Endothelial cell of umbilical vein (primary cell): Measurements from ENCODE around the gene RHOH. TPM values are rescaled to one million over a fixed set of nuclear protein-coding genes. Genes with fewer than 3 reads are reported as not detected.

Experiments used
- BruUV-seq: library from RNA; stranded (reverse); fragments of 400-500 nt; replicated peaks from 2 replicates; lab custom pipeline; 2021; lab: Mats Ljungman, UMichigan
- CTCF ChIA-PET: fragments of 300-600, 350-600 bp; sonication (Branson Sonifier 250); formaldehyde crosslinking; loops from one replicate; lab custom pipeline; 2021; ENCODE audit warnings: antibody characterized with exemption, inconsistent platforms; lab: Charles Lee
- POLR2A ChIA-PET: fragments of 300-600, 350-600 bp; sonication (Branson Sonifier 250); formaldehyde crosslinking; loops from one replicate; lab custom pipeline; 2021; ENCODE audit warnings: antibody characterized with exemption, inconsistent platforms; lab: Charles Lee
- DNase-seq: peaks from one replicate; pipeline ENCODE4 v3.0.0-alpha.2; 2011; ENCODE audit warnings: low read depth, low spot score
- FAIRE-seq: peaks from 2 replicates; lab custom pipeline; 2011; peaks lifted over from hg19 to GRCh38; lab: Jason Lieb, UNC
- H2AFZ ChIP-seq: 2 replicates; pipeline ENCODE4 v1.6.0; 2012; ENCODE audit warnings: low read depth, low read length, control low read depth, inconsistent platforms
- H3K27ac ChIP-seq: 2 replicates; pipeline ENCODE4 v1.5.1; 2011; ENCODE audit warnings: low read depth, mild to moderate bottlenecking, control low read depth, low read length, moderate library complexity; ENCODE audit not compliant: insufficient read depth
- H3K27me3 ChIP-seq, 2 experiments: 2 replicates each; pipeline versions ENCODE4 v1.6.0 to v1.6.1; 2011; ENCODE audit warnings: low read length in 2 of 2, mixed read lengths in 1 of 2; ENCODE audit not compliant: control insufficient read depth in 2 of 2, insufficient read depth in 2 of 2
- H3K36me3 ChIP-seq, 2 experiments: 2 replicates in 1 of 2; 3 replicates in 1 of 2; pipeline ENCODE4 v1.5.1; 2011; ENCODE audit warnings: low read length in 2 of 2, mild to moderate bottlenecking in 1 of 2, moderate library complexity in 1 of 2; ENCODE audit not compliant: control insufficient read depth in 2 of 2, insufficient read depth in 2 of 2; ENCODE audit errors: extremely low read depth in 1 of 2
- H3K4me1 ChIP-seq: 3 replicates; pipeline ENCODE4 v1.5.1; 2011; ENCODE audit warnings: mild to moderate bottlenecking, low read length; ENCODE audit not compliant: control insufficient read depth, insufficient read depth; ENCODE audit errors: extremely low read depth
- H3K4me2 ChIP-seq: 2 replicates; pipeline ENCODE4 v1.6.1; 2011; ENCODE audit warnings: low read length, control low read depth, mixed read lengths; ENCODE audit not compliant: insufficient read depth
- H3K4me3 ChIP-seq, 3 experiments: fragments of 200-600 bp in 1 of 3; sonication (generic), shearing (Covaris generic) in 1 of 3; replicated peaks in 1 of 3; 2 replicates each; pipeline ENCODE4 v1.5.1; 2011 to 2016; ENCODE audit warnings: control low read depth in 3 of 3, low read length in 3 of 3, mild to moderate bottlenecking in 2 of 3, inconsistent platforms in 1 of 3, low read depth in 1 of 3, moderate library complexity in 1 of 3; ENCODE audit not compliant: insufficient read depth in 1 of 3
- H3K79me2 ChIP-seq: 2 replicates; pipeline ENCODE4 v1.6.0; 2012; ENCODE audit warnings: low read length, inconsistent platforms; ENCODE audit not compliant: control insufficient read depth, insufficient read depth
- H3K9ac ChIP-seq: replicated peaks from 2 replicates; pipeline ENCODE3; 2011; ENCODE audit warnings: low read length, control low read depth; ENCODE audit not compliant: insufficient read depth; ENCODE audit errors: extremely low read depth
- H3K9me1 ChIP-seq: replicated peaks from 3 replicates; pipeline ENCODE4 v1.6.0; 2011; ENCODE audit warnings: mild to moderate bottlenecking, low read length; ENCODE audit not compliant: control insufficient read depth, insufficient read depth; ENCODE audit errors: extremely low read depth
- H3K9me3 ChIP-seq: replicated peaks from 2 replicates; pipeline ENCODE4 v1.5.1; 2012; ENCODE audit warnings: low read length, inconsistent platforms; ENCODE audit not compliant: control insufficient read depth, insufficient read depth
- H4K20me1 ChIP-seq: replicated peaks from 2 replicates; pipeline ENCODE3; 2011; ENCODE audit warnings: mild to moderate bottlenecking, low read length; ENCODE audit not compliant: control insufficient read depth, insufficient read depth; ENCODE audit errors: extremely low read depth
- EZH2 ChIP-seq: IDR thresholded peaks from 2 replicates; pipeline ENCODE4 v1.6.1; 2012; ENCODE audit warnings: borderline replicate concordance, low read depth, mild to moderate bottlenecking, moderate library complexity, low read length, inconsistent platforms; ENCODE audit not compliant: severe bottlenecking
- FOS ChIP-seq: IDR thresholded peaks from 2 replicates; pipeline ENCODE4 v1.6.1; 2011; ENCODE audit warnings: mild to moderate bottlenecking, low read length, moderate library complexity, borderline replicate concordance; ENCODE audit not compliant: insufficient read depth
- GATA2 ChIP-seq: IDR thresholded peaks from 2 replicates; pipeline ENCODE4 v1.7.0; 2011; ENCODE audit warnings: low read depth, mild to moderate bottlenecking, moderate library complexity, mixed read lengths, low read length; ENCODE audit not compliant: insufficient read length, insufficient read depth
- JUN ChIP-seq: IDR thresholded peaks from 2 replicates; pipeline ENCODE4 v1.6.1; 2011; ENCODE audit warnings: borderline replicate concordance, low read depth; ENCODE audit not compliant: insufficient read length, insufficient read depth
- MYC ChIP-seq: IDR thresholded peaks from one replicate; pipeline ENCODE4 v1.6.1; 2011; ENCODE audit warnings: mild to moderate bottlenecking, low read depth, low read length
- POLR2A ChIP-seq: IDR thresholded peaks from 2 replicates; pipeline ENCODE4 v1.6.1; 2012; ENCODE audit warnings: low read depth, mild to moderate bottlenecking, control low read depth, low read length
- POLR2AphosphoS5 ChIP-seq: IDR thresholded peaks from 2 replicates; pipeline ENCODE4 v1.6.1; 2012; ENCODE audit warnings: low read depth, mild to moderate bottlenecking, control low read depth, low read length, moderate library complexity; ENCODE audit not compliant: insufficient read depth
- dilution Hi-C: fragments of 300-500 bp; cut with MboI; formaldehyde crosslinking; loops from one replicate; pipeline ENCODE4 v1.15.0; 2019; ENCODE audit warnings: low sequenced_read_pairs; ENCODE audit not compliant: extremely low pct_ligation_motif_present
- intact Hi-C: fragments of 100-400 bp; cut with micrococcal nuclease; formaldehyde crosslinking; loops from one replicate; pipeline ENCODE4 v1.10.0; 2022
- polyA plus RNA-seq, 4 experiments: library from polyadenylated mRNA; depleted of rRNA in 3 of 4; stranded (reverse) in 3 of 4; unstranded in 1 of 4; fragments of >200 nt; gene quantifications; 2 replicates each; pipeline versions ENCODE4 v1.2.1 to v1.2.3, GENCODE V29; 2011 to 2012; ENCODE audit warnings: missing spikeins in 1 of 4
- total RNA-seq: library from RNA; stranded (reverse); gene quantifications from 2 replicates; pipeline ENCODE4 v1.2.3, GENCODE V29; 2021
- TF ChIP-seq, protein P1 (sequence below): IDR thresholded peaks from 2 replicates; pipeline ENCODE4 v1.6.1; 2011; ENCODE audit not compliant: insufficient read depth, insufficient read length
- TF ChIP-seq, protein P2 (sequence below), 2 donors: IDR thresholded peaks; 1 replicate in 1 of 2; 2 replicates in 1 of 2; pipeline ENCODE4 v1.5.1; 2011; ENCODE audit warnings: low read length in 2 of 2, mild to moderate bottlenecking in 2 of 2, moderate library complexity in 2 of 2, control low read depth in 1 of 2, inconsistent platforms in 1 of 2, low read depth in 1 of 2; ENCODE audit not compliant: insufficient read depth in 1 of 2; ENCODE audit errors: extremely low read depth in 1 of 2

Gene RHOH
- total and polyA plus RNA-seq, 2 donors (not counting 3 experiments of a cell fraction or from before 2014, with no cell fraction given), result not detected

DNA sequence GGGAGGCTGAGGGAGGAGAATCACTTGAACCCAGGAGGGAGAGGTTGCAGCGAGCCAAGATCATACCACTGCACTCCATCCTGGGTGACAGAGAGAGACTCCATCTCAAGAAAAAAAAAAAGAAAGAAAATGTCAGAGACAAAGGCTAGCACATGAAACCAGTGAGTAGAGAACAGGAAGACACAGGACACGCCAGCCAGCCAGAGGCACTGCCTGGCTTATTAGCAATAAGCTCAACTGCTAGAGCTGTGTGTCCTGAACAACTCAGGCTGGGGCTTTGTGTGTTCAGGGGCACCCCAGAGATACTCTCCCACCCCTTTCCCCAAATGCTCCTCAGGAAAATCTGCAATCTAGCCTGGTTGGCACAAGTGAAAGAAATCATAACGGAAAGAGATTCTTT lies 60.0 kb downstream of the RHOH start:
- H3K4me1 ChIP-seq, result peaks cover 27% of the 10 kb centered on the region
- H3K9ac ChIP-seq, result no peak overlapping the region
- no peaks in the 10 kb centered on the region for H3K9me3 ChIP-seq
- H3K9me1 ChIP-seq, result no peaks in the 10 kb centered on the region
- no peaks in the 10 kb centered on the region for H3K36me3 ChIP-seq
- FAIRE-seq, result no peak
- H3K27me3 ChIP-seq, result no peaks in the 10 kb centered on the region
- TF ChIP-seq EZH2 (no peak), POLR2AphosphoS5 (no peak), FOS (no peak)
- TF ChIP-seq, protein P1, sequence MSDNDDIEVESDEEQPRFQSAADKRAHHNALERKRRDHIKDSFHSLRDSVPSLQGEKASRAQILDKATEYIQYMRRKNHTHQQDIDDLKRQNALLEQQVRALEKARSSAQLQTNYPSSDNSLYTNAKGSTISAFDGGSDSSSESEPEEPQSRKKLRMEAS, result no peak
- no peaks in the 10 kb centered on the region for H3K79me2 ChIP-seq
- H3K27ac ChIP-seq, result no peak overlapping the region
- dilution Hi-C loops (no loop called here), intact Hi-C loops (no loop called here)
- H3K4me3 ChIP-seq, result no peak overlapping the region
- H3K4me2 ChIP-seq, result no peak overlapping the region
- no peaks in the 10 kb centered on the region for H4K20me1 ChIP-seq
- no peak overlapping the region for H2AFZ ChIP-seq
- POLR2A ChIA-PET, result no interaction called here
- DNase-seq, result no peak
- BruUV-seq, result no TSS peak
- CTCF ChIA-PET, result interaction anchor here (0.5 to 2.7 kb wide), 5 partner anchors 20 to 469 kb away, joined by 3 to 17 read pairs (median 4); no protein-coding TSS in a partner anchor

DNA sequence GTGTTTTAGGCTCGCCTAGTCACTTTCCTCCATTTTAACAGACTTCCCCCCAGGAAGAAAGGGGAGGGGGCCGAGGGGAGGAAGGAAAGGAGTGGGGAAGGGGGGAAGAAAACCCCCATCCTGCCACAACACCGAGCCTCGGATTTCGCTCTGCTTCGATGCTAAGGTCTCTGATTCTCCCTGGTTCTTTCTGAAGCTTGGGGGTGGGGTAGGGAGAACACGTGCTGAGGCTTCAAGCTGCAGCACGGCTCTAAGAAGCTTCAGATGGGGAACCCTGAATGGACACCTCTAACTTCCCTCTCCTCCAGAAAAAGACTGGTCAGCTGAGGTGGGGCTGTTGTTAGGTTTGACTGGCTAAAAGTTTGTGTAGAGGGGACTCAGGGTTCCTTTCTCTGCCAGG lies 61.8 kb downstream of the RHOH start:
- no peak overlapping the region for H3K27ac ChIP-seq
- no peaks in the 10 kb centered on the region for H3K36me3 ChIP-seq
- no peaks in the 10 kb centered on the region for H3K9me1 ChIP-seq
- no peak overlapping the region for H3K4me2 ChIP-seq
- CTCF ChIA-PET, result interaction anchor here (0.6 to 0.7 kb wide), 3 partner anchors 17 to 260 kb away, joined by 3 read pairs; no protein-coding TSS in a partner anchor
- peaks cover 27% of the 10 kb centered on the region for H3K4me1 ChIP-seq
- DNase-seq (no peak), FAIRE-seq (no peak)
- POLR2A ChIA-PET, result no interaction called here
- no peaks in the 10 kb centered on the region for H4K20me1 ChIP-seq
- no peaks in the 10 kb centered on the region for H3K27me3 ChIP-seq
- intact Hi-C loops, result no loop called here
- no peak overlapping the region for H2AFZ ChIP-seq
- H3K79me2 ChIP-seq, result no peaks in the 10 kb centered on the region
- H3K4me3 ChIP-seq, result no peak overlapping the region
- no peak overlapping the region for H3K9ac ChIP-seq
- no peaks in the 10 kb centered on the region for H3K9me3 ChIP-seq
- no peak for TF ChIP-seq MYC
- TF ChIP-seq POLR2AphosphoS5, result no peak
- TF ChIP-seq POLR2A, result no peak
- TF ChIP-seq FOS, result no peak
- no peak for TF ChIP-seq EZH2
- no peak for TF ChIP-seq GATA2
- TF ChIP-seq, protein P1, result no peak
- no peak for TF ChIP-seq JUN
- TF ChIP-seq, protein P2, sequence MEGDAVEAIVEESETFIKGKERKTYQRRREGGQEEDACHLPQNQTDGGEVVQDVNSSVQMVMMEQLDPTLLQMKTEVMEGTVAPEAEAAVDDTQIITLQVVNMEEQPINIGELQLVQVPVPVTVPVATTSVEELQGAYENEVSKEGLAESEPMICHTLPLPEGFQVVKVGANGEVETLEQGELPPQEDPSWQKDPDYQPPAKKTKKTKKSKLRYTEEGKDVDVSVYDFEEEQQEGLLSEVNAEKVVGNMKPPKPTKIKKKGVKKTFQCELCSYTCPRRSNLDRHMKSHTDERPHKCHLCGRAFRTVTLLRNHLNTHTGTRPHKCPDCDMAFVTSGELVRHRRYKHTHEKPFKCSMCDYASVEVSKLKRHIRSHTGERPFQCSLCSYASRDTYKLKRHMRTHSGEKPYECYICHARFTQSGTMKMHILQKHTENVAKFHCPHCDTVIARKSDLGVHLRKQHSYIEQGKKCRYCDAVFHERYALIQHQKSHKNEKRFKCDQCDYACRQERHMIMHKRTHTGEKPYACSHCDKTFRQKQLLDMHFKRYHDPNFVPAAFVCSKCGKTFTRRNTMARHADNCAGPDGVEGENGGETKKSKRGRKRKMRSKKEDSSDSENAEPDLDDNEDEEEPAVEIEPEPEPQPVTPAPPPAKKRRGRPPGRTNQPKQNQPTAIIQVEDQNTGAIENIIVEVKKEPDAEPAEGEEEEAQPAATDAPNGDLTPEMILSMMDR (IDR thresholded peaks at IDR 0.05; ENCODE audit: extremely low read depth in 1 of 2, insufficient read depth in 1 of 2, low read depth in 1 of 2, low read length in 2 of 2), result no peak
- no TSS peak for BruUV-seq
- dilution Hi-C loops, result no loop called here
